ENCODE results near the gene CPN2. TPM values are rescaled to one million over a fixed set of nuclear protein-coding genes. Genes with fewer than 3 reads are reported as not detected.

The CPN2 gene
- total and polyA plus RNA-seq, 10 of the 15 experiments (the other 5 are each of a cell fraction or from before 2014, with no cell fraction given), result not detected

DNA sequence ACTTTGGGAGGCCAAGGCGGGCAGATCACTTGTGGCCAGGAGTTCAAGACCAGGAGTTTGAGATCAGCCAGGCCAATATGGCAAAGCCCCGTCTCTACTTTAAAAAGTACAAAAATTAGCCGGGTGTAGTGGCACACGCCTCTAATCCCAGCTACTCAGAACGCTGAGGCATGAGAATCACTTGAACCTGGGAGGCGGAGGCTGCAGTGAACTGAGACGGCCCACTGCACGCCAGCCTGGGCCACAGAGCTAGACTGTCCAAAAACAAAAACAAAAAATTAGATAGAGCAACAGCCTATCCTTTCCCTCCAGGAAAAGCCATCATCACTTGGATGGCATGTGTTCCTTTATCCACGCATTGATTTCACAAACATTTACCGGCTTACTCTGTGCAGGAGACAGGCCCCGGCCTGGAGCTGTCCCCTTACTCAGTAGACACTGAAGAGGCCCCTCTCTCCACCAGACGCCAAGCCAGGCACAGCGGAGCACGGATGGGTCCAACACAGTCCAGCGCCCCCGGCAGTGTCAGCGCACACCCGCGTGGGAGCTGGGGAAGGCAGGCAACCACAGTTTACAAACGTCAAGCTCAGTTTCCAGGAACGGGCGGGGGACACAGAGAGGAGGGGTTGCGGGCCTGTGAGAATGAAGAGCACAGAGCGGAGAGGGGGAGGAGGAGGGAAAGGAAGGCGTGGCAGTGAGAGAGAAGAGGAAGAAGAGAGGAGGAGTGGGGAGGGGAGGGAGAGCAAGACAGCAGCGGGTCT is 44.8 kb upstream of the CPN2 start:
- no peak for TF ChIP-seq WRNIP1 (IDR thresholded peaks at IDR 0.05; ENCODE audit: borderline replicate concordance, low read depth, low read length)
- no peak for TF ChIP-seq STAT3 (IDR thresholded peaks at IDR 0.05; ENCODE audit: low read depth, low read length)
- TF ChIP-seq, protein P1, sequence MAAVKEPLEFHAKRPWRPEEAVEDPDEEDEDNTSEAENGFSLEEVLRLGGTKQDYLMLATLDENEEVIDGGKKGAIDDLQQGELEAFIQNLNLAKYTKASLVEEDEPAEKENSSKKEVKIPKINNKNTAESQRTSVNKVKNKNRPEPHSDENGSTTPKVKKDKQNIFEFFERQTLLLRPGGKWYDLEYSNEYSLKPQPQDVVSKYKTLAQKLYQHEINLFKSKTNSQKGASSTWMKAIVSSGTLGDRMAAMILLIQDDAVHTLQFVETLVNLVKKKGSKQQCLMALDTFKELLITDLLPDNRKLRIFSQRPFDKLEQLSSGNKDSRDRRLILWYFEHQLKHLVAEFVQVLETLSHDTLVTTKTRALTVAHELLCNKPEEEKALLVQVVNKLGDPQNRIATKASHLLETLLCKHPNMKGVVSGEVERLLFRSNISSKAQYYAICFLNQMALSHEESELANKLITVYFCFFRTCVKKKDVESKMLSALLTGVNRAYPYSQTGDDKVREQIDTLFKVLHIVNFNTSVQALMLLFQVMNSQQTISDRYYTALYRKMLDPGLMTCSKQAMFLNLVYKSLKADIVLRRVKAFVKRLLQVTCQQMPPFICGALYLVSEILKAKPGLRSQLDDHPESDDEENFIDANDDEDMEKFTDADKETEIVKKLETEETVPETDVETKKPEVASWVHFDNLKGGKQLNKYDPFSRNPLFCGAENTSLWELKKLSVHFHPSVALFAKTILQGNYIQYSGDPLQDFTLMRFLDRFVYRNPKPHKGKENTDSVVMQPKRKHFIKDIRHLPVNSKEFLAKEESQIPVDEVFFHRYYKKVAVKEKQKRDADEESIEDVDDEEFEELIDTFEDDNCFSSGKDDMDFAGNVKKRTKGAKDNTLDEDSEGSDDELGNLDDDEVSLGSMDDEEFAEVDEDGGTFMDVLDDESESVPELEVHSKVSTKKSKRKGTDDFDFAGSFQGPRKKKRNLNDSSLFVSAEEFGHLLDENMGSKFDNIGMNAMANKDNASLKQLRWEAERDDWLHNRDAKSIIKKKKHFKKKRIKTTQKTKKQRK (IDR thresholded peaks at IDR 0.05; ENCODE audit: low read depth, low read length), result no peak
- no peak for TF ChIP-seq E4F1 (IDR thresholded peaks at IDR 0.05; ENCODE audit: borderline replicate concordance, partially characterized antibody)
- TF ChIP-seq, protein P2, sequence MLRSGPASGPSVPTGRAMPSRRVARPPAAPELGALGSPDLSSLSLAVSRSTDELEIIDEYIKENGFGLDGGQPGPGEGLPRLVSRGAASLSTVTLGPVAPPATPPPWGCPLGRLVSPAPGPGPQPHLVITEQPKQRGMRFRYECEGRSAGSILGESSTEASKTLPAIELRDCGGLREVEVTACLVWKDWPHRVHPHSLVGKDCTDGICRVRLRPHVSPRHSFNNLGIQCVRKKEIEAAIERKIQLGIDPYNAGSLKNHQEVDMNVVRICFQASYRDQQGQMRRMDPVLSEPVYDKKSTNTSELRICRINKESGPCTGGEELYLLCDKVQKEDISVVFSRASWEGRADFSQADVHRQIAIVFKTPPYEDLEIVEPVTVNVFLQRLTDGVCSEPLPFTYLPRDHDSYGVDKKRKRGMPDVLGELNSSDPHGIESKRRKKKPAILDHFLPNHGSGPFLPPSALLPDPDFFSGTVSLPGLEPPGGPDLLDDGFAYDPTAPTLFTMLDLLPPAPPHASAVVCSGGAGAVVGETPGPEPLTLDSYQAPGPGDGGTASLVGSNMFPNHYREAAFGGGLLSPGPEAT (IDR thresholded peaks at IDR 0.05; ENCODE audit: low read depth), result no peak
- TF ChIP-seq CHD4 (IDR thresholded peaks at IDR 0.05), result no peak
- no peak for TF ChIP-seq RELA (IDR thresholded peaks at IDR 0.05; ENCODE audit: borderline replicate concordance, partially characterized antibody)
- TF ChIP-seq MAX (IDR thresholded peaks at IDR 0.05; ENCODE audit: low read depth, low read length), result no peak
- TF ChIP-seq USF2 (IDR thresholded peaks at IDR 0.05; ENCODE audit: borderline replicate concordance, low read depth, low read length), result no peak
- no peak for TF ChIP-seq NFYA (IDR thresholded peaks at IDR 0.05; ENCODE audit: borderline replicate concordance, low read depth, low read length)
- no peak for TF ChIP-seq KAT2A (conservative IDR thresholded peaks at IDR 0.05; ENCODE audit: control insufficient read depth, low read depth, low read length)
- TF ChIP-seq KDM1A (IDR thresholded peaks at IDR 0.05; ENCODE audit: borderline replicate concordance), result no peak
- ChIA-PET POLR2A (no interaction called here), CTCF (interaction anchor here (0.7 to 2.7 kb wide), 4 partner anchors 8 to 51 kb away, joined by 4 to 15 read pairs (median 6); no protein-coding TSS in a partner anchor), RAD21 (ENCODE audit: unreplicated experiment) (interaction anchor here (1.0 kb wide), 2 partner anchors 10 to 11 kb away, joined by 3 read pairs; no protein-coding TSS in a partner anchor), SMC1A (ENCODE audit: uncharacterized antibody, unreplicated experiment) (interaction anchor here (0.6 to 1.4 kb wide), 2 partner anchors 76 to 224 kb away, joined by 3 to 4 read pairs; no protein-coding TSS in a partner anchor)
- ATAC-seq (peak; percentile 47), FAIRE-seq (no peak), DNase-seq (ENCODE audit: low read depth, low spot score) (no peak)
- intact Hi-C loops (cut with micrococcal nuclease; ENCODE audit: unreplicated experiment) (no loop called here), in situ Hi-C loops (cut with MboI) (no loop called here)
- peaks cover 7 to 10% of the 10 kb centered on the region in 2 experiments; a peak in 3 of 4 replicates for H3K27me3 ChIP-seq (replicated peaks in 1 of 2; ENCODE audit: control insufficient read depth in 2 of 2, insufficient read depth in 2 of 2, low read length in 1 of 2)
- no peak overlapping the region for H3K9ac ChIP-seq (ENCODE audit: control insufficient read depth, insufficient read depth, low read length)
- H3K4me1 ChIP-seq (ENCODE audit: control insufficient read depth, insufficient read depth, low read length), result peaks cover 7% of the 10 kb centered on the region
- no TSS peak for BruUV-seq (replicated peaks)
- H3K9me3 ChIP-seq (replicated peaks; ENCODE audit: control insufficient read depth, insufficient read depth, low read length), result no peaks in the 10 kb centered on the region; the same call in 2 of the 3 replicates
- no peaks in the 10 kb centered on the region for H3K36me3 ChIP-seq (ENCODE audit: control insufficient read depth in 2 of 2, insufficient read depth in 2 of 2, low read length in 1 of 2)
- no peak overlapping the region for H2AFZ ChIP-seq (ENCODE audit: control insufficient read depth, low read depth, low read length)
- no peaks in the 10 kb centered on the region for H3K79me2 ChIP-seq (ENCODE audit: control insufficient read depth, insufficient read depth, low read length)
- 42% methylated on average over 26 of the region's 26 CpGs for WGBS (ENCODE audit: insufficient coverage, insufficient replicate concordance, low lambda C conversion rate, missing lambda C conversion rate)
- no peak overlapping the region for H3K4me3 ChIP-seq
- H3K27ac ChIP-seq (ENCODE audit: control insufficient read depth, insufficient read depth), result no peak overlapping the region
- no peaks in the 10 kb centered on the region for H4K20me1 ChIP-seq (ENCODE audit: control insufficient read depth, insufficient read depth)
- H3K4me2 ChIP-seq (ENCODE audit: control insufficient read depth, insufficient read depth), result no peak overlapping the region
